Activated naive CD8-positive, alpha-beta T cell treated with anti-CD3 and anti-CD28 coated beads, Interleukin-2, amount 10 ng/mL, durations not matched to agents 7 days and 5 days (primary cell): ENCODE data around the gene COL6A1. TPM values are rescaled to one million over a fixed set of nuclear protein-coding genes. Genes with fewer than 3 reads are reported as not detected.

Experiments
- ATAC-seq: fragments of 150-1000 bp; cut with Tn5 transposase; one replicate; pipeline ENCODE4 v1.10.0; 2021; ENCODE audit warnings: low read depth, moderate library complexity
- POLR2A ChIA-PET: fragments of 350-600 bp; sonication (Branson Sonifier 250); formaldehyde crosslinking; loops from one replicate; lab custom pipeline; 2021; ENCODE audit warnings: antibody characterized with exemption; lab: Charles Lee
- DNase-seq: peaks from one replicate; pipeline ENCODE4 v3.0.0; 2021
- H3K27ac Mint-ChIP-seq: one replicate; pipeline ENCODE4 v1.8.0; 2022; ENCODE audit warnings: mild to moderate bottlenecking, mixed read lengths
- H3K27me3 Mint-ChIP-seq: one replicate; pipeline ENCODE4 v1.8.0; 2022; ENCODE audit warnings: mild to moderate bottlenecking, moderate library complexity, mixed read lengths
- H3K36me3 Mint-ChIP-seq: one replicate; pipeline ENCODE4 v1.8.0; 2021; ENCODE audit warnings: mild to moderate bottlenecking, mixed read lengths
- H3K4me1 Mint-ChIP-seq: one replicate; pipeline ENCODE4 v1.8.0; 2021; ENCODE audit warnings: mixed read lengths
- H3K4me3 Mint-ChIP-seq: one replicate; pipeline ENCODE4 v1.8.0; 2022; ENCODE audit warnings: mild to moderate bottlenecking, moderate library complexity, mixed read lengths
- H3K9me3 Mint-ChIP-seq: one replicate; pipeline ENCODE4 v1.8.0; 2021; ENCODE audit warnings: mixed read lengths
- total RNA-seq, 2 experiments: library from RNA; stranded (reverse); gene quantifications; one replicate each; pipeline ENCODE4 v1.2.3, GENCODE V29; 2021

The COL6A1 gene
- total RNA-seq, 2 experiments from 2014 or later, result 3.5 to 3.8 TPM

- no peak overlapping the region for H3K27ac Mint-ChIP-seq
- peaks cover 21% of the 10 kb centered on the region for H3K27me3 Mint-ChIP-seq
- H3K36me3 Mint-ChIP-seq, result no peaks in the 10 kb centered on the region
- H3K4me1 Mint-ChIP-seq, result no peaks in the 10 kb centered on the region
- POLR2A ChIA-PET, result no interaction called here
- H3K4me3 Mint-ChIP-seq, result no peak overlapping the region
- DNase-seq (peak; percentile 22), ATAC-seq (no peak)
- H3K9me3 Mint-ChIP-seq, result peaks cover 4% of the 10 kb centered on the region
Observed at GRCh38 chr21:46009951-46010705, 28.6 kb downstream of the COL6A1 start.

- DNase-seq (no peak), ATAC-seq (no peak)
- POLR2A ChIA-PET, result no interaction called here
- Mint-ChIP-seq H3K4me3 (no peak overlapping the region), H3K27ac (no peak overlapping the region), H3K9me3 (peaks cover 4% of the 10 kb centered on the region), H3K36me3 (no peaks in the 10 kb centered on the region), H3K4me1 (no peaks in the 10 kb centered on the region), H3K27me3 (peaks cover 27% of the 10 kb centered on the region)
Observed at GRCh38 chr21:46011267-46011967, 29.8 kb downstream of the COL6A1 start.

- no peak for ATAC-seq
- peaks cover 34% of the 10 kb centered on the region for H3K27me3 Mint-ChIP-seq
- H3K4me3 Mint-ChIP-seq, result no peak overlapping the region
- H3K36me3 Mint-ChIP-seq, result no peaks in the 10 kb centered on the region
- H3K4me1 Mint-ChIP-seq, result no peaks in the 10 kb centered on the region
- H3K9me3 Mint-ChIP-seq, result peaks cover 4% of the 10 kb centered on the region
- POLR2A ChIA-PET, result no interaction called here
- no peak overlapping the region for H3K27ac Mint-ChIP-seq
- no peak for DNase-seq
Observed at GRCh38 chr21:46012154-46012553, 30.6 kb downstream of the COL6A1 start.

GRCh38 chr21:46014828-46015227 lies 33.3 kb downstream of the COL6A1 start:
- POLR2A ChIA-PET, result no interaction called here
- ATAC-seq (no peak), DNase-seq (no peak)
- Mint-ChIP-seq H3K27ac (no peak overlapping the region), H3K4me1 (no peaks in the 10 kb centered on the region), H3K4me3 (no peak overlapping the region), H3K36me3 (no peaks in the 10 kb centered on the region), H3K27me3 (peaks cover 47% of the 10 kb centered on the region), H3K9me3 (no peaks in the 10 kb centered on the region)

- H3K27me3 Mint-ChIP-seq, result peaks cover 47% of the 10 kb centered on the region
- DNase-seq, result no peak
- no peaks in the 10 kb centered on the region for H3K9me3 Mint-ChIP-seq
- H3K4me3 Mint-ChIP-seq, result no peak overlapping the region
- no peaks in the 10 kb centered on the region for H3K36me3 Mint-ChIP-seq
- no peaks in the 10 kb centered on the region for H3K4me1 Mint-ChIP-seq
- POLR2A ChIA-PET, result no interaction called here
- H3K27ac Mint-ChIP-seq, result no peak overlapping the region
- no peak for ATAC-seq
Observed at GRCh38 chr21:46017148-46017547, 35.6 kb downstream of the COL6A1 start.

GRCh38 chr21:46017695-46018094 lies 36.1 kb downstream of the COL6A1 start:
- H3K4me3 Mint-ChIP-seq, result no peak overlapping the region
- DNase-seq (no peak), ATAC-seq (no peak)
- POLR2A ChIA-PET, result no interaction called here
- H3K27ac Mint-ChIP-seq, result no peak overlapping the region
- H3K9me3 Mint-ChIP-seq, result no peaks in the 10 kb centered on the region
- no peaks in the 10 kb centered on the region for H3K4me1 Mint-ChIP-seq
- H3K36me3 Mint-ChIP-seq, result no peaks in the 10 kb centered on the region
- peaks cover 45% of the 10 kb centered on the region for H3K27me3 Mint-ChIP-seq

- H3K27ac Mint-ChIP-seq, result no peak overlapping the region
- no peak overlapping the region for H3K4me3 Mint-ChIP-seq
- no peaks in the 10 kb centered on the region for H3K9me3 Mint-ChIP-seq
- ATAC-seq (no peak), DNase-seq (no peak)
- no peaks in the 10 kb centered on the region for H3K36me3 Mint-ChIP-seq
- POLR2A ChIA-PET, result no interaction called here
- peaks cover 38% of the 10 kb centered on the region for H3K27me3 Mint-ChIP-seq
- H3K4me1 Mint-ChIP-seq, result no peaks in the 10 kb centered on the region
Observed at GRCh38 chr21:46018615-46019014, 37.0 kb downstream of the COL6A1 start.

GRCh38 chr21:46020581-46020980 lies 39.0 kb downstream of the COL6A1 start:
- POLR2A ChIA-PET, result no interaction called here
- no peaks in the 10 kb centered on the region for H3K36me3 Mint-ChIP-seq
- no peak overlapping the region for H3K27ac Mint-ChIP-seq
- peaks cover 23% of the 10 kb centered on the region for H3K27me3 Mint-ChIP-seq
- no peak for ATAC-seq
- DNase-seq, result no peak
- no peaks in the 10 kb centered on the region for H3K9me3 Mint-ChIP-seq
- no peak overlapping the region for H3K4me3 Mint-ChIP-seq
- no peaks in the 10 kb centered on the region for H3K4me1 Mint-ChIP-seq

- DNase-seq (no peak), ATAC-seq (no peak)
- no peaks in the 10 kb centered on the region for H3K4me1 Mint-ChIP-seq
- H3K27me3 Mint-ChIP-seq, result peaks cover 26% of the 10 kb centered on the region
- H3K9me3 Mint-ChIP-seq, result no peaks in the 10 kb centered on the region
- POLR2A ChIA-PET, result no interaction called here
- H3K36me3 Mint-ChIP-seq, result no peaks in the 10 kb centered on the region
- H3K4me3 Mint-ChIP-seq, result no peak overlapping the region
- H3K27ac Mint-ChIP-seq, result no peak overlapping the region
Observed at GRCh38 chr21:46021398-46021797, 39.8 kb downstream of the COL6A1 start.

- H3K27ac Mint-ChIP-seq, result no peak overlapping the region
- H3K4me1 Mint-ChIP-seq, result no peaks in the 10 kb centered on the region
- no peaks in the 10 kb centered on the region for H3K9me3 Mint-ChIP-seq
- ATAC-seq (no peak), DNase-seq (no peak)
- POLR2A ChIA-PET, result no interaction called here
- H3K36me3 Mint-ChIP-seq, result no peaks in the 10 kb centered on the region
- no peak overlapping the region for H3K4me3 Mint-ChIP-seq
- peaks cover 21% of the 10 kb centered on the region for H3K27me3 Mint-ChIP-seq
Observed at GRCh38 chr21:46021978-46022544, 40.5 kb downstream of the COL6A1 start.

- ATAC-seq, result no peak
- H3K27me3 Mint-ChIP-seq, result peaks cover 13% of the 10 kb centered on the region
- H3K27ac Mint-ChIP-seq, result no peak overlapping the region
- H3K4me1 Mint-ChIP-seq, result no peaks in the 10 kb centered on the region
- DNase-seq, result no peak
- H3K9me3 Mint-ChIP-seq, result no peaks in the 10 kb centered on the region
- H3K4me3 Mint-ChIP-seq, result no peak overlapping the region
- POLR2A ChIA-PET, result no interaction called here
- no peaks in the 10 kb centered on the region for H3K36me3 Mint-ChIP-seq
Observed at GRCh38 chr21:46022551-46023525, 41.3 kb downstream of the COL6A1 start.

- Mint-ChIP-seq H3K36me3 (no peaks in the 10 kb centered on the region), H3K4me1 (no peaks in the 10 kb centered on the region), H3K27me3 (peaks cover 13% of the 10 kb centered on the region), H3K27ac (no peak overlapping the region), H3K9me3 (no peaks in the 10 kb centered on the region), H3K4me3 (no peak overlapping the region)
- no peak for DNase-seq
- ATAC-seq, result no peak
- POLR2A ChIA-PET, result no interaction called here
Observed at GRCh38 chr21:46023555-46023954, 42.0 kb downstream of the COL6A1 start.

- no peaks in the 10 kb centered on the region for H3K36me3 Mint-ChIP-seq
- POLR2A ChIA-PET, result no interaction called here
- peaks cover 12% of the 10 kb centered on the region for H3K27me3 Mint-ChIP-seq
- no peaks in the 10 kb centered on the region for H3K4me1 Mint-ChIP-seq
- no peak overlapping the region for H3K4me3 Mint-ChIP-seq
- ATAC-seq (no peak), DNase-seq (no peak)
- H3K9me3 Mint-ChIP-seq, result peaks cover 3% of the 10 kb centered on the region
- no peak overlapping the region for H3K27ac Mint-ChIP-seq
Observed at GRCh38 chr21:46024141-46024540, 42.6 kb downstream of the COL6A1 start.
